ENCODE data around the gene PLS1.

GRCh38 chr3:142613491-142613890 lies 17.3 kb downstream of the PLS1 start:
- TF ChIP-seq CTCF (IDR thresholded peaks at IDR 0.05) (no peak), POLR2A (IDR thresholded peaks at IDR 0.05) (no peak)

Data from heart left ventricle (tissue), 13 donors.